Transverse colon (tissue), 4 donors: Measurements from ENCODE around the gene TXNRD1. TPM values are rescaled to one million over a fixed set of nuclear protein-coding genes. Genes with fewer than 3 reads are reported as not detected.

Experiments
- DNase-seq: peaks from one replicate; pipeline ENCODE4 v3.0.0-alpha.2; 2019
- H3K27ac ChIP-seq, 4 donors: fragments of 200-600 bp; sonication (generic); 2 replicates each; pipeline ENCODE4 v1.5.1; 2016 to 2018; ENCODE audit warnings: inconsistent platforms in 4 of 4
- H3K27me3 ChIP-seq: fragments of 200-600 bp; sonication (generic); 2 replicates; pipeline ENCODE4 v1.5.1; 2017; ENCODE audit warnings: inconsistent platforms
- H3K36me3 ChIP-seq, 4 donors: fragments of 200-600 bp; sonication (generic); 2 replicates each; pipeline ENCODE4 v1.5.1; 2017 to 2019; ENCODE audit warnings: inconsistent platforms in 4 of 4
- H3K4me1 ChIP-seq, 4 donors: fragments of 200-600 bp; sonication (generic); 2 replicates each; pipeline ENCODE4 v1.5.1; 2017 to 2020; ENCODE audit warnings: inconsistent platforms in 4 of 4
- H3K4me3 ChIP-seq, 4 donors: fragments of 200-600 bp; sonication (generic); 1 replicate in 1 of 4; 2 replicates in 3 of 4; pipeline versions ENCODE4 v1.5.1 to v1.6.1; 2017 to 2019; ENCODE audit warnings: inconsistent platforms in 4 of 4
- H3K9me3 ChIP-seq, 2 donors: fragments of 200-600 bp; sonication (generic); 2 replicates each; pipeline ENCODE4 v1.5.1; 2017 to 2019; ENCODE audit warnings: inconsistent platforms in 2 of 2
- CTCF ChIP-seq, 5 experiments: fragments of 200-600 bp in 3 of 5; fragments of 450-650 bp in 2 of 5; sonication (generic) in 3 of 5; IDR thresholded peaks; 1 replicate in 2 of 5; 2 replicates in 3 of 5; pipeline ENCODE4 v1.5.1; 2016 to 2017; ENCODE audit warnings: antibody characterized with exemption in 5 of 5, inconsistent platforms in 3 of 5, mild to moderate bottlenecking in 2 of 5, moderate library complexity in 1 of 5
- EP300 ChIP-seq: sonication (generic); formaldehyde crosslinking; IDR thresholded peaks from one replicate; pipeline ENCODE4 v1.6.1; 2017; ENCODE audit warnings: antibody characterized with exemption, low read depth
- POLR2A ChIP-seq: fragments of 450-650 bp; IDR thresholded peaks from one replicate; pipeline ENCODE4 v1.6.1; 2016; ENCODE audit warnings: antibody characterized with exemption, mild to moderate bottlenecking, moderate library complexity
- POLR2AphosphoS5 ChIP-seq, 3 donors: sonication (generic); formaldehyde crosslinking; IDR thresholded peaks; one replicate each; pipeline ENCODE4 v1.6.1; 2016; ENCODE audit warnings: antibody characterized with exemption in 3 of 3
- WGBS, 2 donors: methylation state at CpG; one replicate each; pipeline ENCODE4 v1.1.5; 2018; ENCODE audit warnings: low coverage in 1 of 2; 5-methylcytosine and 5-hydroxymethylcytosine counted together
- in situ Hi-C, 4 donors: fragments of 200-750 bp; cut with MboI; loops; one replicate each; pipeline versions ENCODE4 v1.15.0 to v1.15.1; 2017; ENCODE audit warnings: low sequenced_read_pairs in 3 of 4, low pct_ligation_motif_present in 1 of 4, low pct_unique_long_range_greater_than_20kb in 1 of 4
- intact Hi-C: fragments of 100-400 bp; cut with DNase I; formaldehyde crosslinking; loops from one replicate; pipeline ENCODE4 v1.15.1; 2023; ENCODE audit warnings: low total_unique reads
- total RNA-seq, 4 donors: library from RNA; depleted of rRNA; stranded (reverse); fragments of >200 nt; gene quantifications; one replicate each; pipeline ENCODE4 v1.1.0, GENCODE V29; 2016

TXNRD1 gene
- total RNA-seq, 4 donors from 2014 or later = 72.9 to 127 (median 122) TPM

GRCh38 chr12:104290320-104290719, 74.7 kb downstream of the TXNRD1 start:
- peaks cover 0 to 22% (median 10%) of the 10 kb centered on the region in 4 donors for H3K36me3 ChIP-seq

GRCh38 chr12:104290855-104291254, 75.3 kb downstream of the TXNRD1 start:
- Histone ChIP-seq H3K27ac (no peak overlapping the region), H3K27me3 (no peaks in the 10 kb centered on the region), H3K4me1 (peaks cover 18 to 42% (median 32%) of the 10 kb centered on the region in 4 donors), H3K4me3 (no peak overlapping the region), H3K9me3 (no peaks in the 10 kb centered on the region), H3K36me3 (peaks cover 0 to 24% (median 11%) of the 10 kb centered on the region in 4 donors)
- 91 to 95% methylated on average over 4 to 5 of the region's 5 CpGs for WGBS, 2 donors
- no peak for TF ChIP-seq EP300
- intact Hi-C loops = no loop called here
- no peak for DNase-seq
- in situ Hi-C loops = loop anchor here in 1 of 4 donors (25.0 kb wide), 1 partner anchor 329 kb away; the partner anchor contains the start of gene TDG

More at GRCh38 chr12:104290320-104290719, 74.7 kb downstream of the TXNRD1 start:
- no peak for DNase-seq
- H3K4me1 ChIP-seq = peaks cover 22 to 45% (median 34%) of the 10 kb centered on the region in 4 donors
- H3K4me3 ChIP-seq = peak overlapping the region in 3 of 4 donors; percentile 55 to 75 (median 68)
- WGBS, 2 donors = 86 to 91% methylated on average over 8 of the region's 8 CpGs
- no peaks in the 10 kb centered on the region for H3K9me3 ChIP-seq
- intact Hi-C loops (no loop called here), in situ Hi-C loops (loop anchor here in 1 of 4 donors (25.0 kb wide), 1 partner anchor 328 kb away; the partner anchor contains the start of gene TDG)
- no peaks in the 10 kb centered on the region for H3K27me3 ChIP-seq
- TF ChIP-seq EP300 (no peak), POLR2A (no peak), CTCF (IDR thresholded peaks at IDR 0.05) (no peak), POLR2AphosphoS5 (IDR thresholded peaks at IDR 0.05) (no peak)
- H3K27ac ChIP-seq = peak overlapping the region in 1 of 4 donors; percentile 95

- 85 to 87% methylated on average over 5 of the region's 5 CpGs for WGBS, 2 donors
- no peaks in the 10 kb centered on the region for H3K9me3 ChIP-seq
- H3K4me3 ChIP-seq = no peak overlapping the region
- no peak for TF ChIP-seq EP300
- H3K27me3 ChIP-seq = no peaks in the 10 kb centered on the region
- H3K36me3 ChIP-seq = peaks cover 0 to 24% (median 11%) of the 10 kb centered on the region in 4 donors
- DNase-seq = no peak
- no peak overlapping the region for H3K27ac ChIP-seq
- intact Hi-C loops (no loop called here), in situ Hi-C loops (loop anchor here in 1 of 4 donors (25.0 kb wide), 1 partner anchor 330 kb away; the partner anchor contains the start of gene TDG)
- H3K4me1 ChIP-seq = peaks cover 11 to 41% (median 28%) of the 10 kb centered on the region in 4 donors
Measured at GRCh38 chr12:104291867-104292524, 76.4 kb downstream of the TXNRD1 start.

- no peak overlapping the region for H3K4me3 ChIP-seq
- peaks cover 15 to 45% (median 32%) of the 10 kb centered on the region in 4 donors for H3K4me1 ChIP-seq
- peaks cover 0 to 24% (median 11%) of the 10 kb centered on the region in 4 donors for H3K36me3 ChIP-seq
- no peaks in the 10 kb centered on the region for H3K9me3 ChIP-seq
- H3K27ac ChIP-seq = no peak overlapping the region
- WGBS, 2 donors = 94 to 99% methylated on average over 6 to 12 of the region's 12 CpGs
- DNase-seq = no peak
- in situ Hi-C loops = loop anchor here in 1 of 4 donors (25.0 kb wide), 1 partner anchor 331 kb away; the partner anchor contains the start of gene TDG
- TF ChIP-seq POLR2AphosphoS5 (IDR thresholded peaks at IDR 0.05) = no peak
- TF ChIP-seq EP300 = no peak
- TF ChIP-seq POLR2A = no peak
- TF ChIP-seq CTCF (IDR thresholded peaks at IDR 0.05) = no peak
- H3K27me3 ChIP-seq = no peaks in the 10 kb centered on the region
- intact Hi-C loops = no loop called here
Measured at GRCh38 chr12:104292872-104293794, 77.6 kb downstream of the TXNRD1 start.
